Uterus (tissue), 2 donors: ENCODE measurements around the gene ATP13A5.

Source experiments
- POLR2A ChIP-seq, 2 donors: fragments of 450-650 bp; IDR thresholded peaks; one replicate each; pipeline ENCODE4 v1.6.1; 2016; ENCODE audit warnings: antibody characterized with exemption in 2 of 2, mild to moderate bottlenecking in 1 of 2, moderate library complexity in 1 of 2
- TF ChIP-seq, protein P1 (sequence below), 4 experiments: fragments of 200-600 bp in 2 of 4; fragments of 450-650 bp in 2 of 4; sonication (generic) in 2 of 4; IDR thresholded peaks; one replicate each; pipeline ENCODE4 v1.5.1; 2016 to 2019; ENCODE audit warnings: antibody characterized with exemption in 4 of 4, mild to moderate bottlenecking in 2 of 4, moderate library complexity in 1 of 4

DNA sequence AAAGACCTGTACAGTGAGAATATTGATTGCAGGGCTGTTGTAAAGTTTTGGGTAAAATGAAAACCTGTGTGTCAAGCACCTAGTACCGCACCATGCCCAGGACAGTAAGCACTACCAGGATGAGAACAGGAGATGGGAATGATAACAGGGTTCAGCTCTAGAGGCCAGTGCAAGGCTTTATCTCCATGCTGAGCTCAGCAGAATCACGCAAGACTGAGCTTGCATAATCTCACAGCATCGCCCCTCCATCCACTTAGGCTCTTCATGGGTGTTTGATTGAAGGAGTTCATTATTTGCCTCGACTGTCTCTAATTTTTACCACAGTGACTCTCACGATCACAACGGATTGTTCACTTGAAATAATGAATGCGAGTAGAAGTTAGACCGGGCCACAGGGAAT, 2.9 kb downstream of the ATP13A5 start:
- no peak for TF ChIP-seq POLR2A (IDR thresholded peaks at IDR 0.05)
- TF ChIP-seq, protein P1, sequence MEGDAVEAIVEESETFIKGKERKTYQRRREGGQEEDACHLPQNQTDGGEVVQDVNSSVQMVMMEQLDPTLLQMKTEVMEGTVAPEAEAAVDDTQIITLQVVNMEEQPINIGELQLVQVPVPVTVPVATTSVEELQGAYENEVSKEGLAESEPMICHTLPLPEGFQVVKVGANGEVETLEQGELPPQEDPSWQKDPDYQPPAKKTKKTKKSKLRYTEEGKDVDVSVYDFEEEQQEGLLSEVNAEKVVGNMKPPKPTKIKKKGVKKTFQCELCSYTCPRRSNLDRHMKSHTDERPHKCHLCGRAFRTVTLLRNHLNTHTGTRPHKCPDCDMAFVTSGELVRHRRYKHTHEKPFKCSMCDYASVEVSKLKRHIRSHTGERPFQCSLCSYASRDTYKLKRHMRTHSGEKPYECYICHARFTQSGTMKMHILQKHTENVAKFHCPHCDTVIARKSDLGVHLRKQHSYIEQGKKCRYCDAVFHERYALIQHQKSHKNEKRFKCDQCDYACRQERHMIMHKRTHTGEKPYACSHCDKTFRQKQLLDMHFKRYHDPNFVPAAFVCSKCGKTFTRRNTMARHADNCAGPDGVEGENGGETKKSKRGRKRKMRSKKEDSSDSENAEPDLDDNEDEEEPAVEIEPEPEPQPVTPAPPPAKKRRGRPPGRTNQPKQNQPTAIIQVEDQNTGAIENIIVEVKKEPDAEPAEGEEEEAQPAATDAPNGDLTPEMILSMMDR (IDR thresholded peaks at IDR 0.05), result no peak
